Karpas-422 (cell line): Measurements from ENCODE around the gene ROBO2. TPM values are rescaled to one million over a fixed set of nuclear protein-coding genes. Genes with fewer than 3 reads are reported as not detected.
A peak's percentile ranks its signal among the peaks of the same experiment; 100 is the strongest.

Experiments used
- DNase-seq: peaks from one replicate; pipeline ENCODE4 v3.0.0-alpha.2; 2015
- H2AFZ ChIP-seq: fragments of 200-600 bp; sonication (generic); 2 replicates; pipeline ENCODE4 v1.6.1; 2014; ENCODE audit warnings: antibody characterized with exemption, low read length, mixed read lengths
- H3K27ac ChIP-seq: fragments of 200-600 bp; sonication (generic); 2 replicates; pipeline ENCODE4 v1.5.1; 2014; ENCODE audit warnings: mild to moderate bottlenecking, low read length, moderate library complexity
- H3K27me3 ChIP-seq: fragments of 200-600 bp; sonication (generic); 2 replicates; pipeline ENCODE4 v1.6.1; 2014; ENCODE audit warnings: low read length, mixed read lengths
- H3K36me3 ChIP-seq: fragments of 200-600 bp; sonication (generic); 2 replicates; pipeline ENCODE4 v1.6.1; 2014; ENCODE audit warnings: low read length, mixed read lengths; ENCODE audit not compliant: insufficient read depth
- H3K4me1 ChIP-seq: fragments of 200-600 bp; sonication (generic); 2 replicates; pipeline ENCODE4 v1.6.1; 2014; ENCODE audit warnings: mild to moderate bottlenecking, low read length, mixed read lengths
- H3K4me2 ChIP-seq: fragments of 200-600 bp; sonication (generic); 2 replicates; pipeline ENCODE4 v1.6.1; 2014; ENCODE audit warnings: low read length, low read depth, mild to moderate bottlenecking; ENCODE audit not compliant: poor library complexity, severe bottlenecking
- H3K4me3 ChIP-seq: fragments of 200-600 bp; sonication (generic); 2 replicates; pipeline ENCODE4 v1.5.1; 2014; ENCODE audit warnings: mild to moderate bottlenecking, antibody characterized with exemption, low read length, mixed read lengths
- H3K79me2 ChIP-seq: fragments of 200-600 bp; sonication (generic); 2 replicates; pipeline ENCODE4 v1.6.1; 2014; ENCODE audit warnings: mild to moderate bottlenecking, low read length, mixed read lengths
- H3K9ac ChIP-seq: fragments of 200-600 bp; sonication (generic); 2 replicates; pipeline ENCODE4 v1.6.0; 2014; ENCODE audit warnings: low read length
- H3K9me2 ChIP-seq: fragments of 200-600 bp; sonication (generic), shearing (Covaris generic); replicated peaks from 2 replicates; pipeline ENCODE4 v1.6.0; 2014; ENCODE audit warnings: mild to moderate bottlenecking, low read length, moderate library complexity; ENCODE audit not compliant: insufficient read depth
- H3K9me3 ChIP-seq: fragments of 300-700, 200-600 bp; sonication (generic); 2 replicates; pipeline ENCODE4 v1.6.1; 2014; ENCODE audit warnings: low read length, mixed read lengths
- H4K20me1 ChIP-seq: fragments of 200-600 bp; sonication (generic); 2 replicates; pipeline ENCODE4 v1.6.1; 2014; ENCODE audit warnings: mild to moderate bottlenecking, antibody characterized with exemption, low read length, low read depth; ENCODE audit not compliant: insufficient read depth
- total RNA-seq: library from RNA; depleted of rRNA; stranded (reverse); fragments of >200 nt; shearing (Covaris generic); gene quantifications from 2 replicates; pipeline ENCODE4 v1.2.3, GENCODE V29; 2014; ENCODE audit warnings: low replicate concordance

Gene ROBO2
- total RNA-seq, 1 experiment from 2014 or later: 262 TPM

DNA sequence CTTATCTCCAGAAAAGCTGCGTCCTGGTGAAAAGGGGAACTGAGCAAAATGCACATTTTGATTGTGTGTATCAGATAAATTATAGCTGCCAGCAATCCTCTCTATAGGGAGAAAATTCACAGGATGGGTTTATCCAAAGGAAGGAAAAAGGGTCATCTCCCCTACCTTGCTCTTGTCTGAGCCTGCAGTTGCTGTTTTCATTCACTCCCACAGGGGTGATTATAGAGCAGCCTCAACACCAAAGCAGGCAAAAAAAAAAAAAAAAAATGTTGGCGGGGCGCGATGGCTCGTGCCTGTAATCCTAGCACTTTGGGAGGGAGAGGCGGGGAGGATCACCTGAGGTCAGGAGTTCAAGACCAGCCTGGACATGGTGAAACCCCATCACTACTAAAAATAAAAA lies 333.7 kb downstream of the ROBO2 start:
- H4K20me1 ChIP-seq: no peaks in the 10 kb centered on the region
- H3K79me2 ChIP-seq: no peaks in the 10 kb centered on the region
- peaks cover 8% of the 10 kb centered on the region for H3K4me1 ChIP-seq
- no peaks in the 10 kb centered on the region for H3K9me3 ChIP-seq
- H3K27ac ChIP-seq: no peak overlapping the region
- H3K9ac ChIP-seq: no peak overlapping the region
- no peaks in the 10 kb centered on the region for H3K36me3 ChIP-seq
- DNase-seq: peak; percentile 53
- peak overlapping the region; percentile 24 for H3K4me2 ChIP-seq
- H3K27me3 ChIP-seq: no peaks in the 10 kb centered on the region
- no peaks in the 10 kb centered on the region for H3K9me2 ChIP-seq
- H2AFZ ChIP-seq: peak overlapping the region; percentile 70
- H3K4me3 ChIP-seq: no peak overlapping the region

GRCh38 chr3:77376511-77376910 lies 336.6 kb downstream of the ROBO2 start:
- Histone ChIP-seq H3K4me1 (peaks cover 24% of the 10 kb centered on the region), H3K79me2 (no peaks in the 10 kb centered on the region), H3K4me2 (no peak overlapping the region), H3K9me3 (no peaks in the 10 kb centered on the region), H3K27ac (no peak overlapping the region), H3K27me3 (no peaks in the 10 kb centered on the region), H3K4me3 (no peak overlapping the region), H3K9ac (no peak overlapping the region), H3K9me2 (no peaks in the 10 kb centered on the region), H3K36me3 (no peaks in the 10 kb centered on the region), H2AFZ (no peak overlapping the region), H4K20me1 (no peaks in the 10 kb centered on the region)
- no peak for DNase-seq

- Histone ChIP-seq H2AFZ (0 out of 2 replicates have a peak overlapping the region, but pooled peaks have one; percentile 50), H3K9ac (no peak overlapping the region), H3K9me3 (no peaks in the 10 kb centered on the region), H3K36me3 (no peaks in the 10 kb centered on the region), H3K27me3 (no peaks in the 10 kb centered on the region), H3K79me2 (no peaks in the 10 kb centered on the region), H3K4me2 (no peak overlapping the region), H3K27ac (no peak overlapping the region), H3K4me3 (no peak overlapping the region), H3K4me1 (peaks cover 29% of the 10 kb centered on the region), H4K20me1 (no peaks in the 10 kb centered on the region), H3K9me2 (no peaks in the 10 kb centered on the region)
- DNase-seq: no peak
Measured at GRCh38 chr3:77377717-77378116, 337.8 kb downstream of the ROBO2 start.

DNA sequence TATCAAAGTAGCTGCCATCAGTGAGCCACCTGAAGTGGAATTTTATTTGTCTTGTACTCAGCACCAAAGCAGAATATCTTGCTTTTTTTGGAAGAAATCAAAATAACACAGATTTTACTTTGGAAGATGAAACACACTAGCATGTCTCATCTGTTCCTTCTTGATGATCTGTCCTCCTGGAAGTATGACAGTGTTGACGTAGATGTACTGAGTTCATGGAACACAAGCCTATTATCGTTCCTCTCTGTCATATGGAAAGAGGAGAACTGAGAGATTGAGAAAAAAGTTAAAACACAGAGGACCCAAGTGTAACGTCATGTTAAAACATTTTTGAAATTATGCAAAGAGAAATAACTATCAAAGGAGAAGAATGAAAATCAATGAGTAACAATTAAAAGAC lies 340.2 kb downstream of the ROBO2 start:
- H3K9me3 ChIP-seq: no peaks in the 10 kb centered on the region
- H3K79me2 ChIP-seq: no peaks in the 10 kb centered on the region
- no peak overlapping the region for H3K9ac ChIP-seq
- peaks cover 27% of the 10 kb centered on the region for H3K4me1 ChIP-seq
- H3K27me3 ChIP-seq: no peaks in the 10 kb centered on the region
- H3K27ac ChIP-seq: no peak overlapping the region
- no peaks in the 10 kb centered on the region for H3K36me3 ChIP-seq
- H3K9me2 ChIP-seq: no peaks in the 10 kb centered on the region
- H4K20me1 ChIP-seq: no peaks in the 10 kb centered on the region
- H3K4me3 ChIP-seq: no peak overlapping the region
- no peak for DNase-seq
- H3K4me2 ChIP-seq: peak overlapping the region; percentile 18
- H2AFZ ChIP-seq: peak overlapping the region; percentile 19

- DNase-seq: no peak
- H3K79me2 ChIP-seq: no peaks in the 10 kb centered on the region
- peaks cover 27% of the 10 kb centered on the region for H3K4me1 ChIP-seq
- H3K4me3 ChIP-seq: no peak overlapping the region
- H3K27me3 ChIP-seq: no peaks in the 10 kb centered on the region
- H3K27ac ChIP-seq: no peak overlapping the region
- no peak overlapping the region for H2AFZ ChIP-seq
- no peaks in the 10 kb centered on the region for H4K20me1 ChIP-seq
- no peaks in the 10 kb centered on the region for H3K36me3 ChIP-seq
- no peak overlapping the region for H3K4me2 ChIP-seq
- H3K9me2 ChIP-seq: no peaks in the 10 kb centered on the region
- H3K9me3 ChIP-seq: no peaks in the 10 kb centered on the region
- no peak overlapping the region for H3K9ac ChIP-seq
Measured at GRCh38 chr3:77381431-77381830, 341.5 kb downstream of the ROBO2 start.

- DNase-seq: no peak
- Histone ChIP-seq H2AFZ (peak overlapping the region; percentile 39), H3K4me2 (no peak overlapping the region), H3K9me3 (no peaks in the 10 kb centered on the region), H3K9me2 (no peaks in the 10 kb centered on the region), H3K27me3 (no peaks in the 10 kb centered on the region), H3K36me3 (no peaks in the 10 kb centered on the region), H3K4me1 (no peaks in the 10 kb centered on the region), H3K4me3 (no peak overlapping the region), H3K9ac (no peak overlapping the region), H3K27ac (no peak overlapping the region), H4K20me1 (no peaks in the 10 kb centered on the region), H3K79me2 (no peaks in the 10 kb centered on the region)
Measured at GRCh38 chr3:77392181-77392580, 352.3 kb downstream of the ROBO2 start.

GRCh38 chr3:77394046-77394445 lies 354.1 kb downstream of the ROBO2 start:
- no peaks in the 10 kb centered on the region for H3K36me3 ChIP-seq
- H3K27ac ChIP-seq: no peak overlapping the region
- H3K9me3 ChIP-seq: no peaks in the 10 kb centered on the region
- no peaks in the 10 kb centered on the region for H3K27me3 ChIP-seq
- no peaks in the 10 kb centered on the region for H3K9me2 ChIP-seq
- H2AFZ ChIP-seq: no peak overlapping the region
- H3K4me2 ChIP-seq: no peak overlapping the region
- H4K20me1 ChIP-seq: no peaks in the 10 kb centered on the region
- no peaks in the 10 kb centered on the region for H3K4me1 ChIP-seq
- H3K4me3 ChIP-seq: no peak overlapping the region
- H3K79me2 ChIP-seq: no peaks in the 10 kb centered on the region
- H3K9ac ChIP-seq: no peak overlapping the region
- no peak for DNase-seq

- H3K4me3 ChIP-seq: no peak overlapping the region
- no peak overlapping the region for H3K9ac ChIP-seq
- H3K9me3 ChIP-seq: no peaks in the 10 kb centered on the region
- H3K27me3 ChIP-seq: no peaks in the 10 kb centered on the region
- no peak overlapping the region for H3K4me2 ChIP-seq
- DNase-seq: no peak
- H3K4me1 ChIP-seq: peaks cover 5% of the 10 kb centered on the region
- H3K27ac ChIP-seq: no peak overlapping the region
- no peaks in the 10 kb centered on the region for H3K36me3 ChIP-seq
- no peaks in the 10 kb centered on the region for H3K9me2 ChIP-seq
- H3K79me2 ChIP-seq: no peaks in the 10 kb centered on the region
- 0 out of 2 replicates have a peak overlapping the region, but pooled peaks have one; percentile 25 for H2AFZ ChIP-seq
- H4K20me1 ChIP-seq: no peaks in the 10 kb centered on the region
Measured at GRCh38 chr3:77404871-77405270, 365.0 kb downstream of the ROBO2 start.

DNA sequence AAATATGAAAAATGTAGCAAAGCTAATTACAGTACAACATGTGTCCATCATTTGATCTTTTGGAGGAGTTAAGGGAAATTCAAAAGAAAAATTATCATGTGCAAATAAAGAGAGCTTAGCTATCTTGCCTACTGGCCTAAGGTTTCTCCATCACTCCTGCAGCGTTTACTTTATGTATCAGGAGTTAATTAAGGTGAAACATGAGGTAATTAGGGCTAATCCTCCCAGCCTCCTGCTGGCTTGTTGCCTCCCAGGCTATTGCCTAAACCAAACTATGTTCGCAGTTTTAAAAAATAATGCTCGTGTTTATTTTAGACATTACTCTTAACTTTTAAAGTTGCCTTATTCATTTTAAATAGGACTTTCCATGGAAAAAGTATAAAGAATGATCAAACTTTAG lies 367.5 kb downstream of the ROBO2 start:
- H3K9ac ChIP-seq: no peak overlapping the region
- no peaks in the 10 kb centered on the region for H3K27me3 ChIP-seq
- H2AFZ ChIP-seq: no peak overlapping the region
- no peak overlapping the region for H3K4me3 ChIP-seq
- no peaks in the 10 kb centered on the region for H3K9me3 ChIP-seq
- no peaks in the 10 kb centered on the region for H4K20me1 ChIP-seq
- H3K9me2 ChIP-seq: no peaks in the 10 kb centered on the region
- no peak for DNase-seq
- H3K4me2 ChIP-seq: no peak overlapping the region
- H3K79me2 ChIP-seq: no peaks in the 10 kb centered on the region
- no peak overlapping the region for H3K27ac ChIP-seq
- H3K4me1 ChIP-seq: peaks cover 14% of the 10 kb centered on the region
- H3K36me3 ChIP-seq: no peaks in the 10 kb centered on the region
